GM23338 (cell line): Measurements from ENCODE around the gene ZFC3H1.

ENCODE experiments used
- CREB1 ChIP-seq: fragments of 250-450 bp; sonication (Bioruptor Pico); IDR thresholded peaks from 2 replicates; pipeline ENCODE4 v1.5.0; 2020; ENCODE audit warnings: low read depth, mild to moderate bottlenecking, moderate library complexity
- EZH2 ChIP-seq: fragments of 200-600 bp; sonication (generic); IDR thresholded peaks from one replicate; pipeline ENCODE4 v1.8.0; 2017; ENCODE audit warnings: antibody characterized with exemption, mild to moderate bottlenecking, low read depth; ENCODE audit not compliant: unreplicated experiment
- EZH2phosphoT487 ChIP-seq: fragments of 200-600 bp; sonication (generic); IDR thresholded peaks from one replicate; pipeline ENCODE4 v1.8.1; 2018; ENCODE audit warnings: antibody characterized with exemption; ENCODE audit not compliant: unreplicated experiment
- JUNB ChIP-seq: IDR thresholded peaks from one replicate; pipeline ENCODE4 v1.6.1; 2016; ENCODE audit warnings: antibody characterized with exemption; ENCODE audit not compliant: unreplicated experiment
- NANOG ChIP-seq: IDR thresholded peaks from 2 replicates; pipeline ENCODE4 v1.6.1; 2016; ENCODE audit warnings: antibody characterized with exemption, borderline replicate concordance
- POLR2AphosphoS5 ChIP-seq: IDR thresholded peaks from 2 replicates; pipeline ENCODE4 v1.6.1; 2016; ENCODE audit warnings: antibody characterized with exemption, low read depth
- STAT1 ChIP-seq: IDR thresholded peaks from one replicate; pipeline ENCODE4 v1.6.1; 2016; ENCODE audit warnings: antibody characterized with exemption; ENCODE audit not compliant: unreplicated experiment
- ZNF114 ChIP-seq: fragments of 250-450 bp; sonication (Bioruptor Pico); IDR thresholded peaks from 2 replicates; pipeline ENCODE4 v1.5.0; 2020; ENCODE audit warnings: mild to moderate bottlenecking, moderate library complexity
- TF ChIP-seq, protein P1 (sequence below), 2 experiments: fragments of 200-600 bp in 1 of 2; sonication (generic) in 1 of 2; conservative IDR thresholded peaks; 2 replicates each; pipeline versions ENCODE4 v1.5.1 to v1.6.1; 2016 to 2017; ENCODE audit warnings: antibody characterized with exemption in 2 of 2, low read depth in 2 of 2, mild to moderate bottlenecking in 2 of 2, moderate library complexity in 1 of 2
- TF ChIP-seq, protein P2 (sequence below): IDR thresholded peaks from one replicate; pipeline ENCODE4 v1.6.1; 2018; ENCODE audit warnings: antibody characterized with exemption; ENCODE audit not compliant: unreplicated experiment
- TF ChIP-seq, protein P3 (sequence below): IDR thresholded peaks from 2 replicates; pipeline ENCODE4 v1.6.1; 2016; ENCODE audit warnings: antibody characterized with exemption
- TF ChIP-seq, protein P4 (sequence below): fragments of 250-450 bp; sonication (Bioruptor Pico); IDR thresholded peaks from 2 replicates; pipeline ENCODE4 v1.5.0; 2020; ENCODE audit warnings: mild to moderate bottlenecking, moderate library complexity

DNA sequence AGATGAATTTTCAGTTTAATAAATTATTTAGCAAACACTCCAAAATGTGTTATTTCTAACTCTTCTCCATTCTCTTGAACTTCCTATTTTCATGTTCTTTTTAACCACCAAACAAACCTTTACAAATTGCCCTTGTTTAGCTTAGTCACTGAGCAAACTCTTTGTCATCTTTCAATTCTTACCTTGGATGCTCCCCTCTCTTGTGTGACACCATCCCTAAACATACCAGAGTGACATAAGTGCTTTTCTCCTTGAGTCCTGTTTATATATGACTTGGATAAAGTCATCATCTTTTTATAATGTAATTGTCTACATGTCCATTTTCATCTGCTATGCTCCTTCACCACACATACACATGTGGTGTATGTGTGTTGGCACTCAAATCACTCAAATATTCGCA lies 18.8 kb upstream of the ZFC3H1 start:
- TF ChIP-seq, protein P1, sequence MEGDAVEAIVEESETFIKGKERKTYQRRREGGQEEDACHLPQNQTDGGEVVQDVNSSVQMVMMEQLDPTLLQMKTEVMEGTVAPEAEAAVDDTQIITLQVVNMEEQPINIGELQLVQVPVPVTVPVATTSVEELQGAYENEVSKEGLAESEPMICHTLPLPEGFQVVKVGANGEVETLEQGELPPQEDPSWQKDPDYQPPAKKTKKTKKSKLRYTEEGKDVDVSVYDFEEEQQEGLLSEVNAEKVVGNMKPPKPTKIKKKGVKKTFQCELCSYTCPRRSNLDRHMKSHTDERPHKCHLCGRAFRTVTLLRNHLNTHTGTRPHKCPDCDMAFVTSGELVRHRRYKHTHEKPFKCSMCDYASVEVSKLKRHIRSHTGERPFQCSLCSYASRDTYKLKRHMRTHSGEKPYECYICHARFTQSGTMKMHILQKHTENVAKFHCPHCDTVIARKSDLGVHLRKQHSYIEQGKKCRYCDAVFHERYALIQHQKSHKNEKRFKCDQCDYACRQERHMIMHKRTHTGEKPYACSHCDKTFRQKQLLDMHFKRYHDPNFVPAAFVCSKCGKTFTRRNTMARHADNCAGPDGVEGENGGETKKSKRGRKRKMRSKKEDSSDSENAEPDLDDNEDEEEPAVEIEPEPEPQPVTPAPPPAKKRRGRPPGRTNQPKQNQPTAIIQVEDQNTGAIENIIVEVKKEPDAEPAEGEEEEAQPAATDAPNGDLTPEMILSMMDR (conservative IDR thresholded peaks at IDR 0.05; ENCODE audit: low read depth in 2 of 2), result no peak
- TF ChIP-seq, protein P2, sequence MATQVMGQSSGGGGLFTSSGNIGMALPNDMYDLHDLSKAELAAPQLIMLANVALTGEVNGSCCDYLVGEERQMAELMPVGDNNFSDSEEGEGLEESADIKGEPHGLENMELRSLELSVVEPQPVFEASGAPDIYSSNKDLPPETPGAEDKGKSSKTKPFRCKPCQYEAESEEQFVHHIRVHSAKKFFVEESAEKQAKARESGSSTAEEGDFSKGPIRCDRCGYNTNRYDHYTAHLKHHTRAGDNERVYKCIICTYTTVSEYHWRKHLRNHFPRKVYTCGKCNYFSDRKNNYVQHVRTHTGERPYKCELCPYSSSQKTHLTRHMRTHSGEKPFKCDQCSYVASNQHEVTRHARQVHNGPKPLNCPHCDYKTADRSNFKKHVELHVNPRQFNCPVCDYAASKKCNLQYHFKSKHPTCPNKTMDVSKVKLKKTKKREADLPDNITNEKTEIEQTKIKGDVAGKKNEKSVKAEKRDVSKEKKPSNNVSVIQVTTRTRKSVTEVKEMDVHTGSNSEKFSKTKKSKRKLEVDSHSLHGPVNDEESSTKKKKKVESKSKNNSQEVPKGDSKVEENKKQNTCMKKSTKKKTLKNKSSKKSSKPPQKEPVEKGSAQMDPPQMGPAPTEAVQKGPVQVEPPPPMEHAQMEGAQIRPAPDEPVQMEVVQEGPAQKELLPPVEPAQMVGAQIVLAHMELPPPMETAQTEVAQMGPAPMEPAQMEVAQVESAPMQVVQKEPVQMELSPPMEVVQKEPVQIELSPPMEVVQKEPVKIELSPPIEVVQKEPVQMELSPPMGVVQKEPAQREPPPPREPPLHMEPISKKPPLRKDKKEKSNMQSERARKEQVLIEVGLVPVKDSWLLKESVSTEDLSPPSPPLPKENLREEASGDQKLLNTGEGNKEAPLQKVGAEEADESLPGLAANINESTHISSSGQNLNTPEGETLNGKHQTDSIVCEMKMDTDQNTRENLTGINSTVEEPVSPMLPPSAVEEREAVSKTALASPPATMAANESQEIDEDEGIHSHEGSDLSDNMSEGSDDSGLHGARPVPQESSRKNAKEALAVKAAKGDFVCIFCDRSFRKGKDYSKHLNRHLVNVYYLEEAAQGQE, result no peak
- TF ChIP-seq EZH2, result no peak
- no peak for TF ChIP-seq POLR2AphosphoS5
- TF ChIP-seq EZH2phosphoT487, result no peak
- no peak for TF ChIP-seq CREB1 (CRISPR knock-in tag)
- no peak for TF ChIP-seq ZNF114 (CRISPR knock-in tag)
- no peak for TF ChIP-seq JUNB
- TF ChIP-seq, protein P3, sequence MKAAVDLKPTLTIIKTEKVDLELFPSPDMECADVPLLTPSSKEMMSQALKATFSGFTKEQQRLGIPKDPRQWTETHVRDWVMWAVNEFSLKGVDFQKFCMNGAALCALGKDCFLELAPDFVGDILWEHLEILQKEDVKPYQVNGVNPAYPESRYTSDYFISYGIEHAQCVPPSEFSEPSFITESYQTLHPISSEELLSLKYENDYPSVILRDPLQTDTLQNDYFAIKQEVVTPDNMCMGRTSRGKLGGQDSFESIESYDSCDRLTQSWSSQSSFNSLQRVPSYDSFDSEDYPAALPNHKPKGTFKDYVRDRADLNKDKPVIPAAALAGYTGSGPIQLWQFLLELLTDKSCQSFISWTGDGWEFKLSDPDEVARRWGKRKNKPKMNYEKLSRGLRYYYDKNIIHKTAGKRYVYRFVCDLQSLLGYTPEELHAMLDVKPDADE, result no peak
- TF ChIP-seq NANOG, result no peak
- TF ChIP-seq, protein P4, sequence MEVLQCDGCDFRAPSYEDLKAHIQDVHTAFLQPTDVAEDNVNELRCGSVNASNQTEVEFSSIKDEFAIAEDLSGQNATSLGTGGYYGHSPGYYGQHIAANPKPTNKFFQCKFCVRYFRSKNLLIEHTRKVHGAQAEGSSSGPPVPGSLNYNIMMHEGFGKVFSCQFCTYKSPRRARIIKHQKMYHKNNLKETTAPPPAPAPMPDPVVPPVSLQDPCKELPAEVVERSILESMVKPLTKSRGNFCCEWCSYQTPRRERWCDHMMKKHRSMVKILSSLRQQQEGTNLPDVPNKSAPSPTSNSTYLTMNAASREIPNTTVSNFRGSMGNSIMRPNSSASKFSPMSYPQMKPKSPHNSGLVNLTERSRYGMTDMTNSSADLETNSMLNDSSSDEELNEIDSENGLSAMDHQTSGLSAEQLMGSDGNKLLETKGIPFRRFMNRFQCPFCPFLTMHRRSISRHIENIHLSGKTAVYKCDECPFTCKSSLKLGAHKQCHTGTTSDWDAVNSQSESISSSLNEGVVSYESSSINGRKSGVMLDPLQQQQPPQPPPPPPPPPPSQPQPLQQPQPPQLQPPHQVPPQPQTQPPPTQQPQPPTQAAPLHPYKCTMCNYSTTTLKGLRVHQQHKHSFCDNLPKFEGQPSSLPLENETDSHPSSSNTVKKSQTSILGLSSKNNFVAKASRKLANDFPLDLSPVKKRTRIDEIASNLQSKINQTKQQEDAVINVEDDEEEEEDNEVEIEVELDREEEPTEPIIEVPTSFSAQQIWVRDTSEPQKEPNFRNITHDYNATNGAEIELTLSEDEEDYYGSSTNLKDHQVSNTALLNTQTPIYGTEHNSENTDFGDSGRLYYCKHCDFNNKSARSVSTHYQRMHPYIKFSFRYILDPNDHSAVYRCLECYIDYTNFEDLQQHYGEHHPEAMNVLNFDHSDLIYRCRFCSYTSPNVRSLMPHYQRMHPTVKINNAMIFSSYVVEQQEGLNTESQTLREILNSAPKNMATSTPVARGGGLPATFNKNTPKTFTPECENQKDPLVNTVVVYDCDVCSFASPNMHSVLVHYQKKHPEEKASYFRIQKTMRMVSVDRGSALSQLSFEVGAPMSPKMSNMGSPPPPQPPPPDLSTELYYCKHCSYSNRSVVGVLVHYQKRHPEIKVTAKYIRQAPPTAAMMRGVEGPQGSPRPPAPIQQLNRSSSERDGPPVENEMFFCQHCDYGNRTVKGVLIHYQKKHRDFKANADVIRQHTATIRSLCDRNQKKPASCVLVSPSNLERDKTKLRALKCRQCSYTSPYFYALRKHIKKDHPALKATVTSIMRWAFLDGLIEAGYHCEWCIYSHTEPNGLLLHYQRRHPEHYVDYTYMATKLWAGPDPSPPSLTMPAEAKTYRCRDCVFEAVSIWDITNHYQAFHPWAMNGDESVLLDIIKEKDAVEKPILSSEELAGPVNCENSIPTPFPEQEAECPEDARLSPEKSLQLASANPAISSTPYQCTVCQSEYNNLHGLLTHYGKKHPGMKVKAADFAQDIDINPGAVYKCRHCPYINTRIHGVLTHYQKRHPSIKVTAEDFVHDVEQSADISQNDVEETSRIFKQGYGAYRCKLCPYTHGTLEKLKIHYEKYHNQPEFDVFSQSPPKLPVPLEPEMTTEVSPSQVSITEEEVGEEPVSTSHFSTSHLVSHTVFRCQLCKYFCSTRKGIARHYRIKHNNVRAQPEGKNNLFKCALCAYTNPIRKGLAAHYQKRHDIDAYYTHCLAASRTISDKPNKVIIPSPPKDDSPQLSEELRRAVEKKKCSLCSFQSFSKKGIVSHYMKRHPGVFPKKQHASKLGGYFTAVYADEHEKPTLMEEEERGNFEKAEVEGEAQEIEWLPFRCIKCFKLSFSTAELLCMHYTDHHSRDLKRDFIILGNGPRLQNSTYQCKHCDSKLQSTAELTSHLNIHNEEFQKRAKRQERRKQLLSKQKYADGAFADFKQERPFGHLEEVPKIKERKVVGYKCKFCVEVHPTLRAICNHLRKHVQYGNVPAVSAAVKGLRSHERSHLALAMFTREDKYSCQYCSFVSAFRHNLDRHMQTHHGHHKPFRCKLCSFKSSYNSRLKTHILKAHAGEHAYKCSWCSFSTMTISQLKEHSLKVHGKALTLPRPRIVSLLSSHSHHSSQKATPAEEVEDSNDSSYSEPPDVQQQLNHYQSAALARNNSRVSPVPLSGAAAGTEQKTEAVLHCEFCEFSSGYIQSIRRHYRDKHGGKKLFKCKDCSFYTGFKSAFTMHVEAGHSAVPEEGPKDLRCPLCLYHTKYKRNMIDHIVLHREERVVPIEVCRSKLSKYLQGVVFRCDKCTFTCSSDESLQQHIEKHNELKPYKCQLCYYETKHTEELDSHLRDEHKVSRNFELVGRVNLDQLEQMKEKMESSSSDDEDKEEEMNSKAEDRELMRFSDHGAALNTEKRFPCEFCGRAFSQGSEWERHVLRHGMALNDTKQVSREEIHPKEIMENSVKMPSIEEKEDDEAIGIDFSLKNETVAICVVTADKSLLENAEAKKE (CRISPR knock-in tag), result no peak
- no peak for TF ChIP-seq STAT1
